Astrocyte (in vitro differentiated cells and primary cell): ENCODE data around the gene EOGT. TPM values are rescaled to one million over a fixed set of nuclear protein-coding genes. Genes with fewer than 3 reads are reported as not detected.

Experiments
- DNase-seq: peaks from one replicate; pipeline ENCODE4 v3.0.0-alpha.2; 2010; ENCODE audit warnings: low read depth
- FAIRE-seq: peaks from 2 replicates; lab custom pipeline; 2011; peaks lifted over from hg19 to GRCh38; lab: Jason Lieb, UNC
- H2AFZ ChIP-seq: 2 replicates; pipeline ENCODE4 v1.6.0; 2012; ENCODE audit warnings: low read depth, low read length, inconsistent platforms
- H3K27ac ChIP-seq: 2 replicates; pipeline ENCODE4 v1.5.1; 2011; ENCODE audit warnings: low read depth, low read length, inconsistent platforms
- H3K27me3 ChIP-seq: 2 replicates; pipeline ENCODE4 v1.6.0; 2011; ENCODE audit warnings: low read length, inconsistent platforms; ENCODE audit not compliant: insufficient read depth
- H3K36me3 ChIP-seq: 2 replicates; pipeline ENCODE4 v1.5.1; 2011; ENCODE audit warnings: low read length, inconsistent platforms; ENCODE audit not compliant: insufficient read depth
- H3K4me1 ChIP-seq: 2 replicates; pipeline ENCODE4 v1.5.1; 2011; ENCODE audit warnings: low read length, inconsistent platforms; ENCODE audit not compliant: insufficient read depth
- H3K4me2 ChIP-seq: 2 replicates; pipeline ENCODE4 v1.6.0; 2012; ENCODE audit warnings: low read length, inconsistent platforms
- H3K4me3 ChIP-seq: 2 replicates; pipeline ENCODE4 v1.5.1; 2011; ENCODE audit warnings: low read depth, mild to moderate bottlenecking, low read length, inconsistent platforms; ENCODE audit not compliant: insufficient read depth
- H3K79me2 ChIP-seq: 2 replicates; pipeline ENCODE4 v1.6.0; 2012; ENCODE audit warnings: mild to moderate bottlenecking, low read length, inconsistent platforms; ENCODE audit not compliant: insufficient read depth
- H3K9ac ChIP-seq: 2 replicates; pipeline ENCODE4 v1.6.0; 2012; ENCODE audit warnings: mild to moderate bottlenecking, low read length, inconsistent platforms
- H3K9me3 ChIP-seq: 2 replicates; pipeline ENCODE4 v1.5.1; 2012; ENCODE audit warnings: low read depth, mild to moderate bottlenecking, low read length, inconsistent platforms; ENCODE audit not compliant: insufficient read depth
- H4K20me1 ChIP-seq: 2 replicates; pipeline ENCODE4 v1.6.0; 2012; ENCODE audit warnings: low read length, inconsistent platforms; ENCODE audit not compliant: insufficient read depth
- H3K27ac Mint-ChIP-seq: one replicate; pipeline ENCODE4 v1.8.0; 2021; ENCODE audit warnings: mild to moderate bottlenecking, mixed read lengths; ENCODE audit not compliant: unreplicated experiment
- H3K27me3 Mint-ChIP-seq: one replicate; pipeline ENCODE4 v1.8.0; 2021; ENCODE audit warnings: low read depth, mixed read lengths; ENCODE audit not compliant: unreplicated experiment
- H3K36me3 Mint-ChIP-seq: one replicate; pipeline ENCODE4 v1.8.0; 2021; ENCODE audit warnings: low read depth, mixed read lengths; ENCODE audit not compliant: unreplicated experiment
- H3K4me1 Mint-ChIP-seq: one replicate; pipeline ENCODE4 v1.8.0; 2021; ENCODE audit warnings: low read depth, mixed read lengths; ENCODE audit not compliant: unreplicated experiment
- H3K4me3 Mint-ChIP-seq: one replicate; pipeline ENCODE4 v1.8.0; 2021; ENCODE audit warnings: mild to moderate bottlenecking, moderate library complexity, mixed read lengths; ENCODE audit not compliant: unreplicated experiment
- H3K9me3 Mint-ChIP-seq: one replicate; pipeline ENCODE4 v1.8.0; 2021; ENCODE audit warnings: mild to moderate bottlenecking, mixed read lengths; ENCODE audit not compliant: unreplicated experiment
- CTCF ChIP-seq: IDR thresholded peaks from 2 replicates; pipeline ENCODE4 v1.5.1; 2011; ENCODE audit warnings: low read depth, mild to moderate bottlenecking, inconsistent platforms, low read length, moderate library complexity; ENCODE audit not compliant: insufficient read depth
- EZH2 ChIP-seq: IDR thresholded peaks from 2 replicates; pipeline ENCODE4 v1.6.1; 2012; ENCODE audit warnings: mild to moderate bottlenecking, low read length, inconsistent platforms; ENCODE audit not compliant: insufficient read depth
- total RNA-seq: library from RNA; stranded (reverse); gene quantifications from 2 replicates; pipeline ENCODE4 v1.2.1, GENCODE V29; 2021

Gene EOGT
- total RNA-seq, 1 donor from 2014 or later = 32.3 TPM

GRCh38 chr3:69011096-69011730, 2.3 kb downstream of the EOGT start:
- Histone ChIP-seq H3K4me1 (peaks cover 33% of the 10 kb centered on the region), H2AFZ (no peak overlapping the region), H3K4me2 (no peak overlapping the region), H3K27ac (no peak overlapping the region), H4K20me1 (no peaks in the 10 kb centered on the region), H3K36me3 (peaks cover 28% of the 10 kb centered on the region), H3K9ac (no peak overlapping the region), H3K4me3 (no peak overlapping the region), H3K79me2 (peaks cover 5% of the 10 kb centered on the region), H3K27me3 (no peaks in the 10 kb centered on the region), H3K9me3 (no peaks in the 10 kb centered on the region)
- no peak for TF ChIP-seq CTCF
- TF ChIP-seq EZH2 = no peak
- FAIRE-seq (no peak), DNase-seq (no peak)
- peaks cover 37% of the 10 kb centered on the region for H3K4me1 Mint-ChIP-seq
- peak overlapping the region; percentile 87 for H3K4me3 Mint-ChIP-seq
- peak overlapping the region; percentile 53 for H3K27ac Mint-ChIP-seq
- peaks cover 2% of the 10 kb centered on the region for H3K36me3 Mint-ChIP-seq
- H3K9me3 Mint-ChIP-seq = no peaks in the 10 kb centered on the region
- H3K27me3 Mint-ChIP-seq = no peaks in the 10 kb centered on the region

- H3K27ac ChIP-seq = peak overlapping the region; percentile 32
- no peaks in the 10 kb centered on the region for H3K9me3 ChIP-seq
- Mint-ChIP-seq H3K4me1 (peaks cover 35% of the 10 kb centered on the region), H3K27me3 (no peaks in the 10 kb centered on the region), H3K9me3 (no peaks in the 10 kb centered on the region), H3K4me3 (no peak overlapping the region), H3K27ac (peak overlapping the region; percentile 24), H3K36me3 (peaks cover 5% of the 10 kb centered on the region)
- peaks cover 5% of the 10 kb centered on the region for H3K79me2 ChIP-seq
- no peaks in the 10 kb centered on the region for H4K20me1 ChIP-seq
- no peak overlapping the region for H3K4me3 ChIP-seq
- peak overlapping the region; percentile 30 for H3K4me2 ChIP-seq
- TF ChIP-seq EZH2 (no peak), CTCF (no peak)
- H2AFZ ChIP-seq = no peak overlapping the region
- peaks cover 40% of the 10 kb centered on the region for H3K36me3 ChIP-seq
- DNase-seq (peak; percentile 95), FAIRE-seq (peak; percentile 86)
- H3K27me3 ChIP-seq = no peaks in the 10 kb centered on the region
- peaks cover 33% of the 10 kb centered on the region for H3K4me1 ChIP-seq
- H3K9ac ChIP-seq = peak overlapping the region; percentile 9
Measured at GRCh38 chr3:69009559-69010410, 3.7 kb downstream of the EOGT start.
